K562 (cell line): ENCODE data around the gene VAMP8. TPM values are rescaled to one million over a fixed set of nuclear protein-coding genes. Genes with fewer than 3 reads are reported as not detected.

Experiments
- E2F6 ChIP-seq, 2 experiments: IDR thresholded peaks; 2 replicates each; pipeline ENCODE4 v1.6.1; 2011; ENCODE audit warnings: borderline replicate concordance in 1 of 2, control low read depth in 1 of 2, low read depth in 1 of 2, low read length in 1 of 2, mild to moderate bottlenecking in 1 of 2, mixed read lengths in 1 of 2, moderate library complexity in 1 of 2; ENCODE audit not compliant: insufficient read depth in 1 of 2, insufficient read length in 1 of 2, poor library complexity in 1 of 2, severe bottlenecking in 1 of 2; ENCODE audit errors: extremely low read depth in 1 of 2
- HMGN3 ChIP-seq: IDR thresholded peaks from 2 replicates; pipeline ENCODE4 v1.6.1; 2011; ENCODE audit warnings: borderline replicate concordance, low read depth, mild to moderate bottlenecking, mixed read lengths, low read length; ENCODE audit not compliant: insufficient read length; ENCODE audit errors: extremely low read depth
- HMGXB4 ChIP-seq: sonication (generic); formaldehyde crosslinking; IDR thresholded peaks from 2 replicates; pipeline ENCODE4 v1.8.1; 2023; ENCODE audit warnings: mild to moderate bottlenecking, missing genetic modification reagents
- HNRNPLL ChIP-seq: fragments of 200-400 bp; formaldehyde crosslinking; IDR thresholded peaks from 2 replicates; pipeline ENCODE4 v1.6.1; 2017; ENCODE audit warnings: low read length, low read depth, mild to moderate bottlenecking; ENCODE audit not compliant: poor library complexity, severe bottlenecking
- MBD2 ChIP-seq: sonication (generic); IDR thresholded peaks from 2 replicates; pipeline ENCODE4 v1.6.1; 2016; ENCODE audit warnings: low read depth, borderline replicate concordance
- MNT ChIP-seq, 2 experiments: fragments of 450-650 bp; conservative IDR thresholded peaks; 2 replicates each; pipeline ENCODE4 v1.6.1; 2017; ENCODE audit warnings: mild to moderate bottlenecking in 2 of 2, moderate library complexity in 2 of 2
- NKRF ChIP-seq: fragments of 450-650 bp; IDR thresholded peaks from 2 replicates; pipeline ENCODE4 v1.6.1; 2016; ENCODE audit warnings: borderline replicate concordance
- NR0B1 ChIP-seq: fragments of 450-650 bp; IDR thresholded peaks from one replicate; pipeline ENCODE4 v1.6.1; 2018; ENCODE audit warnings: mild to moderate bottlenecking, moderate library complexity; ENCODE audit not compliant: partially characterized antibody
- POLR2A ChIP-seq: fragments of 450-650 bp; conservative IDR thresholded peaks from 2 replicates; pipeline ENCODE4 v1.6.1; 2016
- POLR2AphosphoS2 ChIP-seq: IDR thresholded peaks from 2 replicates; pipeline ENCODE4 v1.6.1; 2012; ENCODE audit warnings: low read length, improper control_type of control experiment
- SP1 ChIP-seq: sonication (generic); formaldehyde crosslinking; IDR thresholded peaks from 2 replicates; pipeline ENCODE4 v1.8.1; 2022; ENCODE audit warnings: mild to moderate bottlenecking, missing genetic modification reagents
- VEZF1 ChIP-seq: fragments of 200-800 bp; sonication (Bioruptor generic); IDR thresholded peaks from 2 replicates; pipeline ENCODE4 v1.6.1; 2017; ENCODE audit warnings: missing genetic modification characterization, missing compliant biosample characterization
- ZFX ChIP-seq: sonication (generic); formaldehyde crosslinking; IDR thresholded peaks from 2 replicates; pipeline ENCODE4 v1.8.0; 2022; ENCODE audit warnings: mild to moderate bottlenecking, missing genetic modification reagents, moderate library complexity
- polyA plus RNA-seq, 8 experiments: library from polyadenylated mRNA; depleted of rRNA in 4 of 8; stranded (reverse) in 5 of 8; unstranded in 3 of 8; fragments of >200 nt; fragmentation: Nextera tagmentation in 2 of 8; fragmentation: Illumina TruSeq in 1 of 8; extraction: Ambion mirVana in 2 of 8; extraction: Trizol in 1 of 8; gene quantifications; 2 replicates each; pipeline versions ENCODE4 v1.2.1 to v1.2.3, GENCODE V29; 2011 to 2014; ENCODE audit warnings: inconsistent platforms in 1 of 8, missing spikeins in 1 of 8
- total RNA-seq, 7 experiments: library from RNA; depleted of rRNA in 6 of 7; stranded (reverse); fragments of >200 nt in 6 of 7; fragmentation: Illumina TruSeq in 2 of 7; extraction: Trizol in 2 of 7; gene quantifications; 2 replicates each; pipeline versions ENCODE4 v1.2.1 to v1.2.3, GENCODE V29; 2011 to 2021; ENCODE audit warnings: low replicate concordance in 1 of 7

Gene VAMP8
- total and polyA plus RNA-seq, 9 of the 15 experiments (the other 6 are each of a cell fraction or from before 2014, with no cell fraction given), result 107 to 571 (median 248) TPM

- TF ChIP-seq NKRF, result 0 out of 2 replicates have a peak, but pooled peaks have one; percentile 24
- peak in 1 of 2 experiments; percentile 73; a peak in 2 of 4 replicates for TF ChIP-seq MNT (conservative IDR thresholded peaks at IDR 0.05)
- peak; percentile 75 for TF ChIP-seq VEZF1 (CRISPR knock-in tag)
- peak; percentile 95 for TF ChIP-seq POLR2A
- peak; percentile 10 to 49 for TF ChIP-seq E2F6 (IDR thresholded peaks at IDR 0.05; ENCODE audit: borderline replicate concordance in 1 of 2, extremely low read depth in 1 of 2, insufficient read depth in 1 of 2, insufficient read length in 1 of 2, low read depth in 1 of 2, low read length in 1 of 2, poor library complexity in 1 of 2, severe bottlenecking in 1 of 2)
- TF ChIP-seq NR0B1, result no peak
- peak; percentile 66 for TF ChIP-seq HNRNPLL
- TF ChIP-seq HMGXB4, result 0 out of 2 replicates have a peak, but pooled peaks have one; percentile 48
- peak; percentile 57 for TF ChIP-seq ZFX (CRISPR knock-in tag)
- TF ChIP-seq SP1 (CRISPR knock-in tag), result peak; percentile 62
- peak; percentile 95 for TF ChIP-seq HMGN3
- peak; percentile 70; the same call in 1 of the 2 replicates for TF ChIP-seq MBD2
- TF ChIP-seq POLR2AphosphoS2, result peak; percentile 72; the same call in 1 of the 2 replicates
Measured at GRCh38 chr2:85561280-85562212, 15.8 kb upstream of the VAMP8 start, which contains the start of gene GGCX (continued).
